WTC11 (cell line): ENCODE results near the gene MON1A. TPM values are rescaled to one million over a fixed set of nuclear protein-coding genes. Genes with fewer than 3 reads are reported as not detected.

ENCODE experiments used
- CBFB ChIP-seq: sonication (generic); formaldehyde crosslinking; IDR thresholded peaks from 2 replicates; pipeline ENCODE4 v1.8.1; 2022; ENCODE audit warnings: mild to moderate bottlenecking, low read depth, missing genetic modification reagents
- CREB1 ChIP-seq: sonication (generic); formaldehyde crosslinking; IDR thresholded peaks from 2 replicates; pipeline ENCODE4 v1.8.0; 2023; ENCODE audit warnings: mild to moderate bottlenecking, missing genetic modification reagents
- CREM ChIP-seq: sonication (generic); formaldehyde crosslinking; IDR thresholded peaks from 2 replicates; pipeline ENCODE4 v1.8.1; 2022; ENCODE audit warnings: mild to moderate bottlenecking, missing genetic modification reagents, moderate library complexity
- E2F1 ChIP-seq: sonication (generic); formaldehyde crosslinking; IDR thresholded peaks from 2 replicates; pipeline ENCODE4 v1.8.0; 2022; ENCODE audit warnings: mild to moderate bottlenecking, missing genetic modification reagents
- E2F4 ChIP-seq: sonication (generic); formaldehyde crosslinking; IDR thresholded peaks from 2 replicates; pipeline ENCODE4 v1.8.1; 2022; ENCODE audit warnings: low read depth, mild to moderate bottlenecking, moderate library complexity, missing genetic modification reagents, borderline replicate concordance
- EMX1 ChIP-seq: fragments of 250-450 bp; sonication (Bioruptor Pico); IDR thresholded peaks from 2 replicates; pipeline ENCODE4 v1.8.0; 2021; ENCODE audit warnings: mild to moderate bottlenecking
- ERG ChIP-seq: fragments of 250-450 bp; sonication (Bioruptor Pico); IDR thresholded peaks from 2 replicates; pipeline ENCODE4 v1.8.0; 2021; ENCODE audit warnings: mild to moderate bottlenecking
- ETV6 ChIP-seq: sonication (generic); formaldehyde crosslinking; IDR thresholded peaks from 2 replicates; pipeline ENCODE4 v1.8.1; 2022; ENCODE audit warnings: mild to moderate bottlenecking, missing genetic modification reagents
- GRHL2 ChIP-seq: fragments of 250-450 bp; sonication (Bioruptor Pico); IDR thresholded peaks from 2 replicates; pipeline ENCODE4 v1.8.0; 2022; ENCODE audit warnings: mild to moderate bottlenecking, moderate library complexity; ENCODE audit not compliant: insufficient replicate concordance, severe bottlenecking
- JAZF1 ChIP-seq: fragments of 250-450 bp; sonication (Bioruptor Pico); IDR thresholded peaks from 2 replicates; pipeline ENCODE4 v1.9.0; 2021; ENCODE audit warnings: moderate library complexity, mild to moderate bottlenecking, inconsistent platforms
- JUN ChIP-seq: sonication (generic); formaldehyde crosslinking; IDR thresholded peaks from 2 replicates; pipeline ENCODE4 v1.8.0; 2023; ENCODE audit warnings: mild to moderate bottlenecking, missing genetic modification reagents
- NFE2L1 ChIP-seq: sonication (generic); formaldehyde crosslinking; IDR thresholded peaks from 2 replicates; pipeline ENCODE4 v1.8.1; 2023; ENCODE audit warnings: missing genetic modification reagents
- NR1H2 ChIP-seq: sonication (generic); formaldehyde crosslinking; IDR thresholded peaks from 2 replicates; pipeline ENCODE4 v1.9.0; 2021; ENCODE audit warnings: mild to moderate bottlenecking, moderate library complexity, missing genetic modification reagents
- SMAD3 ChIP-seq: sonication (generic); formaldehyde crosslinking; IDR thresholded peaks from 2 replicates; pipeline ENCODE4 v1.8.0; 2022; ENCODE audit warnings: missing genetic modification reagents, mild to moderate bottlenecking, borderline replicate concordance
- TEAD4 ChIP-seq: sonication (generic); formaldehyde crosslinking; IDR thresholded peaks from 2 replicates; pipeline ENCODE4 v1.8.0; 2022; ENCODE audit warnings: mild to moderate bottlenecking, missing genetic modification reagents
- USF1 ChIP-seq: sonication (generic); formaldehyde crosslinking; IDR thresholded peaks from 2 replicates; pipeline ENCODE4 v1.8.0; 2022; ENCODE audit warnings: mild to moderate bottlenecking, missing genetic modification reagents
- ZBTB21 ChIP-seq: sonication (generic); formaldehyde crosslinking; IDR thresholded peaks from 2 replicates; pipeline ENCODE4 v1.8.1; 2023; ENCODE audit warnings: mild to moderate bottlenecking, missing genetic modification reagents, borderline replicate concordance
- ZNF138 ChIP-seq: sonication (generic); formaldehyde crosslinking; conservative IDR thresholded peaks from 2 replicates; pipeline ENCODE4 v1.8.1; 2022; ENCODE audit warnings: mild to moderate bottlenecking, moderate library complexity, missing genetic modification reagents
- ZNF317 ChIP-seq: sonication (generic); formaldehyde crosslinking; IDR thresholded peaks from 2 replicates; pipeline ENCODE4 v1.8.1; 2023; ENCODE audit warnings: low read depth, mild to moderate bottlenecking, moderate library complexity, missing genetic modification reagents, borderline replicate concordance
- ZNF396 ChIP-seq: fragments of 250-450 bp; sonication (Bioruptor Pico); IDR thresholded peaks from 2 replicates; pipeline ENCODE4 v1.8.0; 2021; ENCODE audit warnings: mild to moderate bottlenecking, moderate library complexity, borderline replicate concordance
- ZNF416 ChIP-seq: fragments of 250-450 bp; sonication (Bioruptor Pico); IDR thresholded peaks from 2 replicates; pipeline ENCODE4 v1.9.0; 2021; ENCODE audit warnings: mild to moderate bottlenecking, inconsistent platforms
- ZNF423 ChIP-seq: fragments of 250-450 bp; sonication (Bioruptor Pico); IDR thresholded peaks from 2 replicates; pipeline ENCODE4 v2.1.2; 2022; ENCODE audit warnings: mild to moderate bottlenecking, moderate library complexity
- total RNA-seq: library from RNA; stranded (reverse); gene quantifications from 3 replicates; pipeline ENCODE4 v1.2.3, GENCODE V29; 2021
- TF ChIP-seq, protein P1 (sequence below): fragments of 250-450 bp; sonication (Bioruptor Pico); IDR thresholded peaks from 2 replicates; pipeline ENCODE4 v1.9.0; 2021; ENCODE audit warnings: mild to moderate bottlenecking, borderline replicate concordance
- TF ChIP-seq, protein P2 (sequence below): sonication (generic); formaldehyde crosslinking; IDR thresholded peaks from 2 replicates; pipeline ENCODE4 v1.8.0; 2023; ENCODE audit warnings: missing genetic modification reagents, mild to moderate bottlenecking, borderline replicate concordance
- TF ChIP-seq, protein P3 (sequence below): sonication (generic); formaldehyde crosslinking; IDR thresholded peaks from 2 replicates; pipeline ENCODE4 v1.8.0; 2023; ENCODE audit warnings: missing genetic modification reagents

Gene MON1A
- total RNA-seq, 1 experiment from 2014 or later = 8.6 TPM

DNA sequence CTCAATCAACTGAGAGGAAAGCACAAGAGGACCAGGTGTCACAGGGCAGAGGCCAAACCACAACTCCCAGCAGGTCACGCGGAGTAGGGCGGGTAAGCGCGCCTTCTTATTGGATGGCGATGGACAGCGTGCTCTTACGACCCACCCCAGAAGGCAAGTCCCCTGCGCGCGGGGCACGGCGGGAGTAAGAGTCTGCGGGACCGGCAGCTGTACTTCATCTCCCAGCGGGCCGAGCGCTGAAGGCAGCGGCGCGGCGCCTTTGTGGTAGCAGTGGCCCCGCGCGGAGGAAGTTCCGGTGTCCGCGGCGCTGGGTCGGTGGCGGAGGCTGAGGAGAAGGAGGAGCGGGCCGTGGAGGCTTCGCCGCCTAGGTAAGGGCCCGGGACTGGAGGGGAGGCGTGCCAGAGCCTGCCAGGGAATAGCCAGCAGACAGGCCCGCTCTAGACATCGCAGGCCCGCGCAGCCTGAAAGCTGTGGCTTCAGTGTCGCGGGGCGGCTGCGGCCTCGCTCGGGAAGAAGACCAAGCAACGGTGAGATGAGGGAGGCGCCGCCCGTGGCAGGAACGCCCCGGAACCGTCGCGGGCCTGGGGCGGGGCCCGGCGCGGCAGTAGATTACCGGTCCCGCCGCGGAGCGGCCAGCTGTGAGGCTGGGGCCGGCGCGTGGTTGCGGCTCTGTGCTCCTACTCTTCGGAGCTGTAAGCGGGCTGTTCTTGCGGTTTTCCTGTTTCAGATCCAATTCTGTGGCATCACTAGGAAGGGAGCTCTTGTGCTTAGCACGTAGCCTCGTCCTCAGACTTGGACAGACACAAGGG is 10.5 kb upstream of the MON1A start, which contains the start of gene RBM6 (continued):
- TF ChIP-seq, protein P1, sequence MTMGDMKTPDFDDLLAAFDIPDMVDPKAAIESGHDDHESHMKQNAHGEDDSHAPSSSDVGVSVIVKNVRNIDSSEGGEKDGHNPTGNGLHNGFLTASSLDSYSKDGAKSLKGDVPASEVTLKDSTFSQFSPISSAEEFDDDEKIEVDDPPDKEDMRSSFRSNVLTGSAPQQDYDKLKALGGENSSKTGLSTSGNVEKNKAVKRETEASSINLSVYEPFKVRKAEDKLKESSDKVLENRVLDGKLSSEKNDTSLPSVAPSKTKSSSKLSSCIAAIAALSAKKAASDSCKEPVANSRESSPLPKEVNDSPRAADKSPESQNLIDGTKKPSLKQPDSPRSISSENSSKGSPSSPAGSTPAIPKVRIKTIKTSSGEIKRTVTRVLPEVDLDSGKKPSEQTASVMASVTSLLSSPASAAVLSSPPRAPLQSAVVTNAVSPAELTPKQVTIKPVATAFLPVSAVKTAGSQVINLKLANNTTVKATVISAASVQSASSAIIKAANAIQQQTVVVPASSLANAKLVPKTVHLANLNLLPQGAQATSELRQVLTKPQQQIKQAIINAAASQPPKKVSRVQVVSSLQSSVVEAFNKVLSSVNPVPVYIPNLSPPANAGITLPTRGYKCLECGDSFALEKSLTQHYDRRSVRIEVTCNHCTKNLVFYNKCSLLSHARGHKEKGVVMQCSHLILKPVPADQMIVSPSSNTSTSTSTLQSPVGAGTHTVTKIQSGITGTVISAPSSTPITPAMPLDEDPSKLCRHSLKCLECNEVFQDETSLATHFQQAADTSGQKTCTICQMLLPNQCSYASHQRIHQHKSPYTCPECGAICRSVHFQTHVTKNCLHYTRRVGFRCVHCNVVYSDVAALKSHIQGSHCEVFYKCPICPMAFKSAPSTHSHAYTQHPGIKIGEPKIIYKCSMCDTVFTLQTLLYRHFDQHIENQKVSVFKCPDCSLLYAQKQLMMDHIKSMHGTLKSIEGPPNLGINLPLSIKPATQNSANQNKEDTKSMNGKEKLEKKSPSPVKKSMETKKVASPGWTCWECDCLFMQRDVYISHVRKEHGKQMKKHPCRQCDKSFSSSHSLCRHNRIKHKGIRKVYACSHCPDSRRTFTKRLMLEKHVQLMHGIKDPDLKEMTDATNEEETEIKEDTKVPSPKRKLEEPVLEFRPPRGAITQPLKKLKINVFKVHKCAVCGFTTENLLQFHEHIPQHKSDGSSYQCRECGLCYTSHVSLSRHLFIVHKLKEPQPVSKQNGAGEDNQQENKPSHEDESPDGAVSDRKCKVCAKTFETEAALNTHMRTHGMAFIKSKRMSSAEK (CRISPR knock-in tag) = no peak
- TF ChIP-seq CREB1 (CRISPR knock-in tag) (no peak; the same call in 1 of the 2 replicates), EMX1 (CRISPR knock-in tag) (no peak), ZNF138 (CRISPR knock-in tag) (no peak; the same call in 1 of the 2 replicates), USF1 (peak; percentile 91), ZNF396 (no peak), TEAD4 (CRISPR knock-in tag) (no peak), ZBTB21 (CRISPR knock-in tag) (no peak), ZNF317 (0 out of 2 replicates have a peak, but pooled peaks have one; percentile 19), NFE2L1 (0 out of 2 replicates have a peak, but pooled peaks have one; percentile 26), ETV6 (CRISPR knock-in tag) (peak; percentile 61; the same call in 1 of the 2 replicates), CREM (CRISPR knock-in tag) (peak; percentile 75; the same call in 1 of the 2 replicates), ZNF416 (CRISPR knock-in tag) (no peak), CBFB (CRISPR knock-in tag) (peak; percentile 17; the same call in 1 of the 2 replicates), E2F4 (no peak), JUN (CRISPR knock-in tag) (no peak), JAZF1 (CRISPR knock-in tag) (no peak), NR1H2 (CRISPR knock-in tag) (no peak), E2F1 (CRISPR knock-in tag) (no peak), GRHL2 (CRISPR knock-in tag) (no peak), ERG (no peak), SMAD3 (CRISPR knock-in tag) (no peak), ZNF423 (CRISPR knock-in tag) (no peak)
- TF ChIP-seq, protein P2, sequence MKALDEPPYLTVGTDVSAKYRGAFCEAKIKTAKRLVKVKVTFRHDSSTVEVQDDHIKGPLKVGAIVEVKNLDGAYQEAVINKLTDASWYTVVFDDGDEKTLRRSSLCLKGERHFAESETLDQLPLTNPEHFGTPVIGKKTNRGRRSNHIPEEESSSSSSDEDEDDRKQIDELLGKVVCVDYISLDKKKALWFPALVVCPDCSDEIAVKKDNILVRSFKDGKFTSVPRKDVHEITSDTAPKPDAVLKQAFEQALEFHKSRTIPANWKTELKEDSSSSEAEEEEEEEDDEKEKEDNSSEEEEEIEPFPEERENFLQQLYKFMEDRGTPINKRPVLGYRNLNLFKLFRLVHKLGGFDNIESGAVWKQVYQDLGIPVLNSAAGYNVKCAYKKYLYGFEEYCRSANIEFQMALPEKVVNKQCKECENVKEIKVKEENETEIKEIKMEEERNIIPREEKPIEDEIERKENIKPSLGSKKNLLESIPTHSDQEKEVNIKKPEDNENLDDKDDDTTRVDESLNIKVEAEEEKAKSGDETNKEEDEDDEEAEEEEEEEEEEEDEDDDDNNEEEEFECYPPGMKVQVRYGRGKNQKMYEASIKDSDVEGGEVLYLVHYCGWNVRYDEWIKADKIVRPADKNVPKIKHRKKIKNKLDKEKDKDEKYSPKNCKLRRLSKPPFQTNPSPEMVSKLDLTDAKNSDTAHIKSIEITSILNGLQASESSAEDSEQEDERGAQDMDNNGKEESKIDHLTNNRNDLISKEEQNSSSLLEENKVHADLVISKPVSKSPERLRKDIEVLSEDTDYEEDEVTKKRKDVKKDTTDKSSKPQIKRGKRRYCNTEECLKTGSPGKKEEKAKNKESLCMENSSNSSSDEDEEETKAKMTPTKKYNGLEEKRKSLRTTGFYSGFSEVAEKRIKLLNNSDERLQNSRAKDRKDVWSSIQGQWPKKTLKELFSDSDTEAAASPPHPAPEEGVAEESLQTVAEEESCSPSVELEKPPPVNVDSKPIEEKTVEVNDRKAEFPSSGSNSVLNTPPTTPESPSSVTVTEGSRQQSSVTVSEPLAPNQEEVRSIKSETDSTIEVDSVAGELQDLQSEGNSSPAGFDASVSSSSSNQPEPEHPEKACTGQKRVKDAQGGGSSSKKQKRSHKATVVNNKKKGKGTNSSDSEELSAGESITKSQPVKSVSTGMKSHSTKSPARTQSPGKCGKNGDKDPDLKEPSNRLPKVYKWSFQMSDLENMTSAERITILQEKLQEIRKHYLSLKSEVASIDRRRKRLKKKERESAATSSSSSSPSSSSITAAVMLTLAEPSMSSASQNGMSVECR (CRISPR knock-in tag) = peak; percentile 16; the same call in 1 of the 2 replicates
- TF ChIP-seq, protein P3, sequence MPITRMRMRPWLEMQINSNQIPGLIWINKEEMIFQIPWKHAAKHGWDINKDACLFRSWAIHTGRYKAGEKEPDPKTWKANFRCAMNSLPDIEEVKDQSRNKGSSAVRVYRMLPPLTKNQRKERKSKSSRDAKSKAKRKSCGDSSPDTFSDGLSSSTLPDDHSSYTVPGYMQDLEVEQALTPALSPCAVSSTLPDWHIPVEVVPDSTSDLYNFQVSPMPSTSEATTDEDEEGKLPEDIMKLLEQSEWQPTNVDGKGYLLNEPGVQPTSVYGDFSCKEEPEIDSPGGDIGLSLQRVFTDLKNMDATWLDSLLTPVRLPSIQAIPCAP (CRISPR knock-in tag) = peak; percentile 68; the same call in 1 of the 2 replicates
